CD4-positive, alpha-beta T cell treated with Interleukin-4 for 4 hours (primary cell): ENCODE data around the gene SRRM5.
"Not testable (repeated sequence)": the region's sequence is repeated elsewhere in the genome, so short reads cannot be mapped to it uniquely, and the experiment has no call there.

Experiments used
- DNase-seq: peaks from one replicate; pipeline ENCODE4 v3.0.0-alpha.2; 2020

SRRM5 gene

GRCh38 chr19:43640424-43640757 is 28.5 kb downstream of the SRRM5 start:
- DNase-seq = no peak

GRCh38 chr19:43641333-43641732 is 29.4 kb downstream of the SRRM5 start:
- DNase-seq = no peak

DNA sequence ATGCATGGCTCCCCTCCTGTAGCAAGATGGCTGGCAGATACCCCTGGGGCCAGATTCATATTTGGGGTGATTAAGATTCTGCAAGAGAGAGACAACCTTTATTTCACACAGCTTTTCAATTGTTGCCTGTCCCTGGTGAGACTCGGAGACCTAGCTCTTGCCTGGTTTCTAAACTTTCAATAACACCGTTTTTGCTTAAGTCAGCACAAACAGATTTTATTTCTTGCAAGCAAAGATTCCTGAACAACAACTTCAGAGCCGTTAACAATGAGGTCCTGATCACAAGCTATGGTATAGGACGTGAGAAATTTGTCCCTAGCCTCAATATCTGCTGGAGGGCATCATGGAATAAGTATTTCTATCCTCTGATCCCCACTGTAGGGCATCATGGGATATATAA is 30.6 kb downstream of the SRRM5 start:
- DNase-seq = no peak

DNA sequence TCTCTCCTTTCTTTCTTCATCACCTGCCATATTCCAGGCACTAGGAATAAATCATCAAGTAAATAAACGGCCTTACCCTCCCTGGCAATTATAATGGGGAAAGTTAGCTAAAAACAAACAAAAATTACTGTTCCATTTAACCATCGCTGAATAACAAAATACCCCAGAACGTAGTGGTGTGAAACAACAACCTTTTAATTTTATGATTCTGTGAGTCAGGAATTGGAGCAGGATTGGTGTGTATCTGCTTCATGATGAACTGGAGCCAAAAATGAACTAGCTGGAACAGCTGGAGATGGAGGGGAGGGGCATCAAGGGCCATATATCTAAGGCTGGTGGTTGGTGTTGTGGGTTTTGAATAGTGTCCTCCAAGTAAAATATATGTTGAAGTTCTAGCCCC is 31.4 kb downstream of the SRRM5 start:
- no peak for DNase-seq

DNA sequence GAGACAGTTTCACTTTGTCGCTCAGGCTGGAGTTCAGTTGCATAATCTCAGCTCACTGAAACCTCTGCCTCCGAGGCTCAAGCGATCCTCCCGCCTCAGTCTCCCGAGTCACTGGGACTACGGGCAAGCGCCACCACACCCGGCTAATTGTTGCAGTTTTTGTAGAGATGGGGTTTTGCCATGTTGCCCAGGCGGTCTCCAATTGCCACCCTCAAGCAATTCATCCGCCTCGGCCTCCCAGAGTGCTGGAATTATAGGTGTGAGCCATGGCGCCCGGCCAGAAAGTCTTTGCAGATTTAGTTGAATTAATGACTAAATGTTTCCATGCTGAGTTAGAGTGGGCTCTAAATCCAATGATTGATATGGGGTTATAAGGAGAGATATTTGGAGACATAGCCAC is 32.3 kb downstream of the SRRM5 start:
- no peak for DNase-seq

DNA sequence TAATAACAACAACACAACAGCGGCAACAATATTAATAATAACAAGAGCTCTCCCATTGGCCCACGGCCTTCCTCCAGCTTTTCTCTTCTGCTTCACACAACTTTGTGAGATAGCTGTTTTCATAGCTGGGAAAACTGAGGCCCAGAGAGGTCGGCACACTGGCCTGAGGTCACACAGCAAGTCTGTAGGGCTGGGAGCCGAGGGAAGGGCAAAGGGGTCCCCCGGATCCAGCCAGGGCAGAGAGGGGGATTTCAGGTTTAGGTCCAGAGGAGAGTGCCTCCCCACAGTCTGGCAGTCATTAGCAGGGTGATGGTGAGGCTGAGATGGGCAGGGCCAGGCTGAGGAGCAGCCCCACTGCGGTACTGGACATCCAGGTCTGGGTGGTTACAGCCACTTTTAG is 36.7 kb downstream of the SRRM5 start:
- DNase-seq = no peak

DNA sequence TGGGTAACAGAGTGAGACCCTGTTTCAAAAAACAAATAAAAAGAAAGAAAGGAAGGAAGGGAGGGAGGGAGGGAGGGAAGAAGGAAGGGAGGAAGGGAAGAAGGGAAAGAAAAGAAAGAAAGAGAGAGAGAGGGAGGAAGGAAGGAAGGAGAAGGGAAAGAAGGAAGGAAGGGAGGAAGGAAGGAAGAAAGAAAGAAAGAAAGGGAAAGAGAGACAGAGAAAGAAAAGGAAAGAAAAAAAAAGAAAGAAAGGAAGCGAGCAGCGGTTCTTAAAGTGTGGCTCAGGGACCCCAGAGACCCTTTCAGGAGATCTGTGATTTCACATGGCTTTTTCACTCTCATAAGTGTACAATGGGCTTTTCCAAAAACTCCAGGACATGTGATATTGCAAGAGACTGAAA is 37.6 kb downstream of the SRRM5 start:
- no peak for DNase-seq

DNA sequence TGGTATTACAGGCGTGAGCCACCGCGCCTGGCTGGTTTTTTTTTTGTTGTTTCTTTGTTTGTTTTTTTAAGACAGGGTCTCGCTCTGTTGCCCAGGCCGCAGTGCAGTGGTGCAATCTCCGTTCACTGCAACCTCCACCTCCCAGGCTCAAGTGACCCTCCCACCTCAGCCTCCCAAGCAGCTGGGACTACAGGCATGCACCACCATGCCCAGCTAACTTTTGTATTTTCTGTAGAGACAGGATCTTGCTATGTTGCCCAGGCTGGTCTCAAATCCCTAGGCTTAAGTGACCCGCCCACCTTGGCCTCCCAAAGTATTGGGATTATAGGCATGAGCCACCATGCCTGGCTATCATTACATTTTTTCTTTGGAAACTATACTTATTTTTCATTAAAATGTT is 38.4 kb downstream of the SRRM5 start:
- not testable (repeated sequence) for DNase-seq

DNA sequence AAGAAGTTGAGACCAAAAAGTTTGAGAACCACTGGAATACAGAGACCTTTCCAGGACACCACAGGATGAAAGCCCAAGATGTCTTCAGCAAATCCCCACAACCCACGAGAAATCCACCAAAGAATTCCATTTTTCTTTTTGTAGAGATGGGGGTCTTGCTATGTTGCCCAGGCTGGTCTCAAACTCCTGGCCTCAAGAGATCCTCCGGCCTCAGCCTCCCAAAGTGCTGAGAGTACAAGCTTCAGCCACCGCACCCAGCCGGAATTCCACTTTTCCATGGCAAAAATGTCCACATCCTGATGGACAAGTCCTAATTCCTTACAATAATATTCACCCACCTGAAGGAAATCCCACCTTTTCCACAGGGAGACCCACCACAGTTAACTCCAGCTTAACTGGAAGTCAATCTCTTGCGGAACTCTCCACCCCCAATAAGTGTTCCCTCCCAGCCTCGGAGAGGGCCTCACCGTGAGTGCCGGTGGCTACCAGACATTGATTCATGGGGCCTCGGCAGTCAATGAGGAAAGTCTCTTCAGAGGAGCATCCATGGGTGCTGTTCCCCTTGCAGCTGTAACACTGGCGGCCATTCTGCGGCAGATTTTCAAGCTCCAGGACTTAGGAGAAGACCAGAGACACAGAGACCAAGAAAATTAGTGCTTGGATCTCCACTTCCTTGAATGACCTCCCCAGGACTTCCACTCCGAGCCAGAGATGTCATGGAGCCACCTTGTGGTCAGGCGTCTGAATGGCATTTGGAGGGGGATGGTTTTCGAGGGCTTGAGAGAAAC is 40.1 kb downstream of the SRRM5 start:
- DNase-seq = peak; percentile 28

DNA sequence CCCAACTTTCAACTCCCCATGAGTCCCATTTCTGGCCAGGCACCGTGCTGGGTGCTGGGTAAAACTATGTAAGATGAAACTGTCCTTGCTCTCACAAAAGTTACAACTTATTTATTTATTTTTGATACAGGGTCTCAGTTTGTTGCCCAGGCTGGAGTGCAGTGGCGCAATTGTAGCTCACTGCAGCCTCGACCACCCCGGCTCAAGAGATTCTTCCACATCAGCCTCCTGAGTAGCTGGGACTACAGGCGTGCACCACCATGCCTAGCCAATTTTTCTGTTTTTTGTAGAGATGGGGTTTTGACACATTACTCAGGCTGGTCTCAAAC is 40.6 kb downstream of the SRRM5 start:
- DNase-seq = no peak

DNA sequence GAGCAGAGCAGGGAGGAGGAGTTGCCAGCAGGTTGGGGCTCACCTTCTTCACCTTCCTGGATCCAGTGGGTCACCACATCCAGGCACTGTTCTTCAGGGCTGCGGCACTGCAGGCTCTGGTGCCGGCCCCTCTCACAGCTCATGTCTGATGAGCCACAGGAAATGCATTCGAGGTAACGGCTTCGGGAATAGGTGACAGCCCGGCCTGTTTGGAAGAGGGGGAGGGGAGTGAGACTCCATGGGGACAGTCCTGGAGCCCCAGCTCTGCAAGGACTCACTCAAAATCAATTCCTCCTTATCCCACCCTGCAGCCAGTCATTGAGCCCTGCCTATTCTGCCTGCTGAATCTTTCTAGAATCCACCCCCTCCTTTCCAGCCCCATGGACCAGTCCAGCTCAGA is 44.5 kb downstream of the SRRM5 start:
- no peak for DNase-seq

DNA sequence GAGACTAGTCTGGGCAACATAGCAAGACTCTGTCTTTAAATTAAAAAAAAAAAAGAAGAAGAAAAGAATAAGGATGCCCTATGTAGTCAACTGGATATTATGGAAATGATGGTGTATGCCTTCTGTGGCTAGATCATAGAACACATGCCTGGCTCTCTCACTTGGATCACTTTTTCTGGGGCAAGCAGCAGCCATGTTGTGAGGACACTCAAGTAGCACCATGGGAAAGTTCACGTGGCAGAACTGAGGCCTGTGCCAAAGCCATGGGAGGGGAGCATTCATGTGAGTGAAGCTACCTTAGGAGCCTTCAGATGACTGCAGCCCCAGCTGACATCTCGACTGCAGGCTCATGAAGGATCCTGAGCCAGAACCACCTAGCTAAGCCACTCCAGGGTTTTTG is 46.1 kb downstream of the SRRM5 start:
- no peak for DNase-seq

DNA sequence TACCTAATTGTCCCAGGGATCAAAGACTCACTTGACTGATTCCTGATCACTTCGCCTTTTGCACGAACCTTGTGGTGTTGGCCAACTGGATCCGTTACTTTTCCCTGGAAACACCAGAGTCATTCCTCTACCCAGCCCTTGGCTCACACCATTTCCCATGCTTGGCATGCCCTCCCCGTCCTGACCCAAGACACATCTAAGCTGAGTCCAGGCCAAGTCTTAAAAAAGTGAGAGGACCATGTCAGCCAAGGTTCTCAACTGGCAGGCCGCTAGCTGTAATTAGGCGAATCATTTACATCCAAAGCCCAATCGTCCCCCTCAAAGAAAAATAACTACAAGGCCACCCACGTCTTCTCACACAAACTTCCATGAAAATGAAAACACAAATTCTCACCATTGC is 46.6 kb downstream of the SRRM5 start:
- DNase-seq = no peak

DNA sequence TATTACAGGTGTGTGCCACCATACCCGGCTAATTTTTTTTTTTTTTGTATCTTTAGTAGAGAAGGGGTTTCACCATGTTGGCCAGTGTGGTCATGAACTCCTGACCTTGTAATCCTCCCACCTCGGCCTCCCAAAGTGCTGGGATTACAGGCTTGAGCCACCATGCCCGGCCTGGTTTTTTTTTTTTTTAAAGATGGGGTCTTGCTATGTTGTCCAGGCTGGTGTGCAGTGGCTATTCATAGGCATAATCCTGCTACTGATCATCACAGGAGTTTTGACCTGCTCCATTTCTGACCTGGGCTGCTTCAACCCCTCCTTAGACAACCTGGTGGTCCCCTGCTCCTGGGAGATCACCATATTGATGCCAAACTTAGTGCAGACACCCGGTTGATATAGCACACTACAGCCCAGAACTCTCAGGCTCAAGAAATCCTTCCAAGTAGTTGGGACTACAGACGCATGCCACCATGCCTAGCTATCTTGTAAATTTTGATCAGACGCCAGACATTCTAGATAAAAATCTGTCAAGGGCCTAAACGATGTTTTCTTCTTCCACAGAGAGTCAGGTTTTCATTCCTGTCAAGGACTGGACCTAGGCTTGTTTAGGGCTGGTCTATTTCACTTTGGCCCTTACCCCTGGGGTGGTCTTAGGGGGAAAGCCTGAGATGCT is 48.5 kb downstream of the SRRM5 start:
- DNase-seq = no peak

DNA sequence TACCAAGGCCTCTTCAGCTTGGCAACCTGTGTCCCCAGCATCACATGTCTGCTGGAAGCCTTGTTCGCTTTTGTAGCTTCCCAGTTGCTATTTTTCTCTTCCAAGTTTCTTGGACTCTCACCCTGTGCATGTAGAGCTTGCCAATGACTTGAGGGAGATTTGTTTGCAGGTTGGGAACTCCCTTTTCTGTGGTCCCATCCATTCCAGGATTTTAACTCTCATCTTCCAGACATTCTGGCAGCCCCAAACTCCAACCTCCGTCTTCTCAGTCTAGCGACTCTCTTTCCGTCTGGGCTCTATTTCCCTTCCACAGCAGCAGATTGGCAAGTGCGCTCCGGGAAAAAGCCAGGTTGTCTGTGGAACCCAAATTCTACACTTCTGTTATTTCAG is 49.1 kb downstream of the SRRM5 start:
- no peak for DNase-seq

GRCh38 chr19:43662487-43662886 is 50.6 kb downstream of the SRRM5 start:
- no peak for DNase-seq

GRCh38 chr19:43664018-43664417 is 52.1 kb downstream of the SRRM5 start:
- peak; percentile 43 for DNase-seq
